Thyroid gland (tissue), 4 donors: ENCODE results near the gene GPC5.

Experiments
- POLR2A ChIP-seq, 2 donors: fragments of 450-650 bp; IDR thresholded peaks; one replicate each; pipeline ENCODE4 v1.6.1; 2017; ENCODE audit warnings: antibody characterized with exemption in 2 of 2, mild to moderate bottlenecking in 2 of 2, moderate library complexity in 1 of 2
- TF ChIP-seq, protein P1 (sequence below), 6 experiments: fragments of 200-600 bp in 3 of 6; fragments of 450-650 bp in 3 of 6; sonication (generic) in 3 of 6; IDR thresholded peaks; one replicate each; pipeline ENCODE4 v1.5.1; 2016 to 2019; ENCODE audit warnings: antibody characterized with exemption in 6 of 6, mild to moderate bottlenecking in 2 of 6, inconsistent platforms in 1 of 6, moderate library complexity in 1 of 6

DNA sequence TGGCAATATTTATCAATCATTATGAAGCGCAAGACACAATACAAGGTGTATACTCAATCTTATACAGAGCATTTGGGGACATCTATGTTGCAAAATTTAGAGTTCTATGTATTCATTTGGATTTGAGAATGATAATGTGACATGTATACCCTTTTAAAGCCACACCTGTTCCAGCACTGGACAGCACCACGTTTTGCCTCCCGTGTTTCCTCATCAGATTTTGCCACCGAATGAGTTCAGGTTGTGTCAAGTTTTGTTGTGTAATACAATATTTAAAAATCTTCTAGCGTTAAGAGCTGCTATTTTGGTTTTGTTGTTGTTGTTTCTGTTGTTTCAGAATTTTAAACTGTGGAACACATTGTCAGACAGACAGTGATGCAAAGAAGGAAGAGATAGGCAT, 1259.9 kb downstream of the GPC5 start:
- no peak for TF ChIP-seq POLR2A (IDR thresholded peaks at IDR 0.05)
- TF ChIP-seq, protein P1, sequence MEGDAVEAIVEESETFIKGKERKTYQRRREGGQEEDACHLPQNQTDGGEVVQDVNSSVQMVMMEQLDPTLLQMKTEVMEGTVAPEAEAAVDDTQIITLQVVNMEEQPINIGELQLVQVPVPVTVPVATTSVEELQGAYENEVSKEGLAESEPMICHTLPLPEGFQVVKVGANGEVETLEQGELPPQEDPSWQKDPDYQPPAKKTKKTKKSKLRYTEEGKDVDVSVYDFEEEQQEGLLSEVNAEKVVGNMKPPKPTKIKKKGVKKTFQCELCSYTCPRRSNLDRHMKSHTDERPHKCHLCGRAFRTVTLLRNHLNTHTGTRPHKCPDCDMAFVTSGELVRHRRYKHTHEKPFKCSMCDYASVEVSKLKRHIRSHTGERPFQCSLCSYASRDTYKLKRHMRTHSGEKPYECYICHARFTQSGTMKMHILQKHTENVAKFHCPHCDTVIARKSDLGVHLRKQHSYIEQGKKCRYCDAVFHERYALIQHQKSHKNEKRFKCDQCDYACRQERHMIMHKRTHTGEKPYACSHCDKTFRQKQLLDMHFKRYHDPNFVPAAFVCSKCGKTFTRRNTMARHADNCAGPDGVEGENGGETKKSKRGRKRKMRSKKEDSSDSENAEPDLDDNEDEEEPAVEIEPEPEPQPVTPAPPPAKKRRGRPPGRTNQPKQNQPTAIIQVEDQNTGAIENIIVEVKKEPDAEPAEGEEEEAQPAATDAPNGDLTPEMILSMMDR (IDR thresholded peaks at IDR 0.05), result no peak
